ENCODE measurements around the gene RHBDL1. TPM values are rescaled to one million over a fixed set of nuclear protein-coding genes. Genes with fewer than 3 reads are reported as not detected.

Gene RHBDL1
- total and polyA plus RNA-seq, 2 donors: 3.1 to 5.1 TPM

DNA sequence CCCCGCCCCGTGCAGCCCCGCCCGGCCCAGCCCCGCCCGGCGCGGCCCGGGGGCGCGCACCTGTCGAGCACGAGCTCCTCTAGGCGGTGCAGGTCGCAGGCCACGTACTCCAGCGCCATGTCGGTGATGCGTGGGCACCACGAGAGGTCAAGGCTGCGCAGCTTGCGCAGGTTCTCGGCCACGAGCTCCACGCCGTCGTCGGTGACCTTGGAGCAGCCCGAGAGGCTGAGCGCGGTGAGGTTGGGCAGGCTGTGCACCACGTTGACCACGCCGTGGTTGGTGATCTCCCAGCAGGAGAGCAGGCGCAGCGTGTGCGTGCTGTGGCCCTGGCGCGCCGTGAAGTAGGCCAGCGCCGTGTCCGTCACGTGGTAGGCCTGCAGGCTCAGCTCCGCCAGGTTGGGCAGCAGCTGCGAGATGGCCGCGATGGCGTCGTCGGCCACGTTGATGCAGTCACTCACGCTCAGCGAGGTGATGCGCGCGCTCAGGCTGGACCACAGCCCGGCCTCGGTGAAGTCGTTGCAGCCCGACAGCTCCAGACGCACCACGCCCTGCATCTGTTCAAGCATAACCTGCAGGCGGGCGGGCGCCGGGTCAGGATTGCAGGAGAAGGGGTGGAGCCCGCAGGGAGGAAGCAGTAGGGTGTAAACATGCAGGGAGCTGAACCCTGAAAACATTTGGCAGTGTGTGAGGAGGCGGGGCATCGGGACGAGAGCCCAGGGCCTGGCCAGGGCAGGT lies 20.1 kb downstream of the RHBDL1 start:
- H3K27me3 ChIP-seq (ENCODE audit: control insufficient read depth in 2 of 2, insufficient read depth in 1 of 2, low read length in 1 of 2): peaks cover 64 to 94% of the 10 kb centered on the region in 2 donors
- DNase-seq (ENCODE audit: low read depth in 6 of 9, low spot score in 9 of 9): peak in 2 of 9 donors; percentile 61 to 69
- H3K9me3 ChIP-seq (ENCODE audit: control insufficient read depth in 2 of 2, insufficient read depth in 1 of 2, low read length in 1 of 2): peaks cover 0 to 10% of the 10 kb centered on the region in 2 donors
- peak overlapping the region; percentile 42 to 54 for H3K4me3 ChIP-seq (ENCODE audit: low read length in 2 of 2)
- peak overlapping the region in 1 of 2 donors; percentile 19 for H3K27ac ChIP-seq (ENCODE audit: low read depth in 1 of 2, low read length in 1 of 2)
- no peaks in the 10 kb centered on the region for H3K36me3 ChIP-seq (ENCODE audit: control insufficient read depth in 2 of 2, insufficient read depth in 2 of 2, low read length in 1 of 2)
- 4% methylated on average over 71 of the region's 71 CpGs for WGBS
- H3K4me1 ChIP-seq (ENCODE audit: control insufficient read depth in 2 of 2, insufficient read depth in 2 of 2, low read length in 2 of 2): peaks cover 20 to 28% of the 10 kb centered on the region in 2 donors

DNA sequence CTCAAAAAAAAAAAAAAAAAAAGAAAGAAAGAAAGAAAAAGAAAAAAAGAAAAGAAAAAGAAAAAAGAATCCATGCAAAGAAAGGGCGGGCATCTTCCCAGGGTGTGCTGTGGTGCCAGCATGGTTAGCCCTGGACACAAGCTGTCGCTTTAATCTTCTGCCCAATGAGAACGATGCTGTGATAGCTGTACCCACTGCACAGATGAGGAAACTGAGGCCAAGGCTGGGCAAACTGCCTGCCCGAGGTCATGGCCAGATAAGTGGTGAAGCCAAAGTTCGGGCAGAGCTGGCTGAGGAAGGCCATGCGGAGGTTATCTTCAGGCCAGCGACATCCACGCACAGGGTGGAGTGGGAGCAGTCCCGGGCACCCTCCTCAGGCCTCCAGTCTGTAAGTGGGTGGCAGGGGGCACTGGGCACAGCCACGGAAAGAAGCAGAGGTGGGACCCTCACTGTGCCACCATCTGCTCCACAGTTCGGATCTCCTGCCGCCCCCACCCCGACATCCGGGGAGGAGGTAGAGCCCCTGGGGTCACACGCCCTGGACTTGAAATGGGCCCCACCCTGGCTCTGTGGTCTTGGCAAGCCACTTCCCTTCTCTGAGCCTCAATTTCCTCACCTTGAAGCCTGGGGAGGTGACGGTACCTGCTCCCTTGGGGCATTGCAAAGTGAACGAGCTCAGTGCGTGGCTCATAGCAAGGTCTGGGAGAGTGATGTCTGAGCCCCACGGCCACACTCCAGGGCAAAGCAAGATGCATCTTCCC lies 23.6 kb downstream of the RHBDL1 start:
- no peak overlapping the region for H3K27ac ChIP-seq (ENCODE audit: low read depth in 1 of 2, low read length in 1 of 2)
- H3K27me3 ChIP-seq (ENCODE audit: control insufficient read depth in 2 of 2, insufficient read depth in 1 of 2, low read length in 1 of 2): peaks cover 72 to 96% of the 10 kb centered on the region in 2 donors
- DNase-seq (ENCODE audit: low read depth in 6 of 9, low spot score in 9 of 9): no peak
- H3K36me3 ChIP-seq (ENCODE audit: control insufficient read depth in 2 of 2, insufficient read depth in 2 of 2, low read length in 1 of 2): no peaks in the 10 kb centered on the region
- no peak overlapping the region for H3K4me3 ChIP-seq (ENCODE audit: low read length in 2 of 2)
- H3K9me3 ChIP-seq (ENCODE audit: control insufficient read depth in 2 of 2, insufficient read depth in 1 of 2, low read length in 1 of 2): peaks cover 0 to 14% of the 10 kb centered on the region in 2 donors
- WGBS: 78% methylated on average over 19 of the region's 19 CpGs
- peaks cover 16 to 22% of the 10 kb centered on the region in 2 donors for H3K4me1 ChIP-seq (ENCODE audit: control insufficient read depth in 2 of 2, insufficient read depth in 2 of 2, low read length in 2 of 2)

DNA sequence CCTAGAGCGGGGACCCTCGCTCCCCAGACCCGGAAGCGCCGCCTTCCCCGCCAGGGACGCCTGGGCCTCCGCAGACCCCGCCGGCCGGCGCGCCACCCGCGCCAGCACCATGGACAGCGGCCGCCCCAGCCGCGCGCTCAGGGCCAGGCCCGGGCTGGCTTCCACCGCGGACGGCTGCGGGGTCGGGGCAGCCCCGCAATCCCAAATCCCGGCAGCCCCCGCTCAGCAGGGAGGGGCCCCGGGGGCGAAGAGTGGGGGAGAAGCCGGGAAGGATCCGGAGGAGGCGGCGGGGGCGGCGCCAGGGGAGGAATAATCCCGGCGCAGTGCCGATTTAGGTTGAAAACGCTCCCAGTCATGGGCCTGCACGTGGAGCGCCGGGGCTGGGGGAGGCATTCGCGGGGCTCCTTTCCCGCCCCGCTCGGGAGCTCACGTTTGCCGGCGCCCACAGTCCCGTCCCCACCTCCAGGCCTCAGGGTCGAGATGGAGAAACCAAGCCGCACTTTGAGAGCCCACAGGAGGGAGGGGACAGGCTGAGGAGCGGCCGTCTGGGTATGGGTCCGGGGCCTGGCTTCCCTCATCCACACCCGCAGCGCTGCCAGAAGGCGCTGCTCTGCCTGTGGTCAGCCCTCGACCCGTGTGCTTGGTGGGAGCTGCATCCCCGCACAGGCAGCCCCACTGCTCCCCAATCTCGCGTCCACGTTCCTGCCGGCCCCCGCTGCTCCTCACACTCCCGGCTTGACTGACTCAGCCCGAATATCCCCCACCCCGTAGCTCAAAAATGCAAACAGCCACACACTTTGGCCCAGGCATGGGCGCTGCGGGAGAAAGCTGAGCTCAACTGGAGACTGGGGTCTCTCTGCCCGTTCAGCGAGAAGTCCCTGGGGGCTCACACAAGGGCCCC lies 25.5 kb downstream of the RHBDL1 start:
- peaks cover 1 to 4% of the 10 kb centered on the region in 2 donors for H3K9me3 ChIP-seq (ENCODE audit: control insufficient read depth in 2 of 2, insufficient read depth in 1 of 2, low read length in 1 of 2)
- H3K4me3 ChIP-seq (ENCODE audit: low read length in 2 of 2): no peak overlapping the region
- peaks cover 73 to 92% of the 10 kb centered on the region in 2 donors for H3K27me3 ChIP-seq (ENCODE audit: control insufficient read depth in 2 of 2, insufficient read depth in 1 of 2, low read length in 1 of 2)
- H3K27ac ChIP-seq (ENCODE audit: low read depth in 1 of 2, low read length in 1 of 2): no peak overlapping the region
- peak in 2 of 9 donors; percentile 64 to 68 for DNase-seq (ENCODE audit: low read depth in 6 of 9, low spot score in 9 of 9)
- H3K36me3 ChIP-seq (ENCODE audit: control insufficient read depth in 2 of 2, insufficient read depth in 2 of 2, low read length in 1 of 2): no peaks in the 10 kb centered on the region
- WGBS: 9% methylated on average over 76 of the region's 76 CpGs
- H3K4me1 ChIP-seq (ENCODE audit: control insufficient read depth in 2 of 2, insufficient read depth in 2 of 2, low read length in 2 of 2): peaks cover 2 to 9% of the 10 kb centered on the region in 2 donors

DNA sequence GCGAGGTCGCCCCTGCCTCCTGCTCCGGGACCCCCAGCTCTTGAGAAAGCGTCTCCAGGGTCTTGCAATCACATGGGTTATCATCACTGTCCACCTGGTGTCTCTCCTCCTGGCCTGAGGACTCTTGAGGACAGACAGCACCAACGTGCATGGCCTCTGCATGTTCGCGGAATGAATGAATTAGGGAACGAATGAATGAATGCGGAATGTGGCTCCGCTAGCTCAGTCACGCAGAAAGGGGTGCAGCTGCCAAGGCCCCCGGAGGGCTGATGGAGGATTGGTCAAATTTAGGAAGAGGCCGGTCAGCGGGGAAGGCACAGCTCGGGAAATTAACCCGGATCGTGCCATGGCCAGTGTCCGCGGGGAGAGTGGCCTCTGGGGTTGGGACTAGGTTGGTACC lies 26.9 kb downstream of the RHBDL1 start:
- no peak for DNase-seq (ENCODE audit: low read depth in 6 of 9, low spot score in 9 of 9)
- 87% methylated on average over 19 of the region's 19 CpGs for WGBS

DNA sequence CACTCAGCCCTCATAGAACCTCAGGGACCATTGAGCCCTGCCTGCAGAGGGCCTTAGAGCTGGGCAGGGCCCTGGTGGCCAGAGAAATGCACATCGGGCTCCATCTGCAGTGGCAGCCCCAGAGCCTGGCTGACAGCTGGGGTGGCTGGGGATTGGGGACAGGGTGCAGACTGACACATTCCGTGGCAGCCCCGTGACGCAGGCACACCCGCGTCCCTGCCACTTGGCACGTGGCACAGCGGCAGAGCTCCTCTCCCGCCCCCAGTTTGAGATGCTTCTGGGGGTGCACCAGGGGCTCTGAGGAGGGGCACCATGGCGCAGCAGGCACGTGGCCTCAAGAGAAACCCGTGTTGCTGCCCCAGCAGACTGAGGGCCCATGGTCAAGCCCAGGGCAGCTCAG lies 27.9 kb downstream of the RHBDL1 start:
- Histone ChIP-seq H3K27ac (ENCODE audit: low read depth in 1 of 2, low read length in 1 of 2) (no peak overlapping the region), H3K4me1 (ENCODE audit: control insufficient read depth in 2 of 2, insufficient read depth in 2 of 2, low read length in 2 of 2) (peaks cover 4 to 6% of the 10 kb centered on the region in 2 donors), H3K27me3 (ENCODE audit: control insufficient read depth in 2 of 2, insufficient read depth in 1 of 2, low read length in 1 of 2) (peaks cover 76 to 93% of the 10 kb centered on the region in 2 donors), H3K4me3 (ENCODE audit: low read length in 2 of 2) (no peak overlapping the region), H3K9me3 (ENCODE audit: control insufficient read depth in 2 of 2, insufficient read depth in 1 of 2, low read length in 1 of 2) (peaks cover 1 to 4% of the 10 kb centered on the region in 2 donors), H3K36me3 (ENCODE audit: control insufficient read depth in 2 of 2, insufficient read depth in 2 of 2, low read length in 1 of 2) (no peaks in the 10 kb centered on the region)
- 85% methylated on average over 12 of the region's 12 CpGs for WGBS
- DNase-seq (ENCODE audit: low read depth in 6 of 9, low spot score in 9 of 9): no peak

More for the DNA sequence above, 26.9 kb downstream of the RHBDL1 start:
- Histone ChIP-seq H3K36me3 (ENCODE audit: control insufficient read depth in 2 of 2, insufficient read depth in 2 of 2, low read length in 1 of 2) (no peaks in the 10 kb centered on the region), H3K9me3 (ENCODE audit: control insufficient read depth in 2 of 2, insufficient read depth in 1 of 2, low read length in 1 of 2) (peaks cover 1 to 4% of the 10 kb centered on the region in 2 donors), H3K27ac (ENCODE audit: low read depth in 1 of 2, low read length in 1 of 2) (no peak overlapping the region), H3K27me3 (ENCODE audit: control insufficient read depth in 2 of 2, insufficient read depth in 1 of 2, low read length in 1 of 2) (peaks cover 75 to 93% of the 10 kb centered on the region in 2 donors), H3K4me3 (ENCODE audit: low read length in 2 of 2) (no peak overlapping the region), H3K4me1 (ENCODE audit: control insufficient read depth in 2 of 2, insufficient read depth in 2 of 2, low read length in 2 of 2) (peaks cover 4 to 6% of the 10 kb centered on the region in 2 donors)

DNA sequence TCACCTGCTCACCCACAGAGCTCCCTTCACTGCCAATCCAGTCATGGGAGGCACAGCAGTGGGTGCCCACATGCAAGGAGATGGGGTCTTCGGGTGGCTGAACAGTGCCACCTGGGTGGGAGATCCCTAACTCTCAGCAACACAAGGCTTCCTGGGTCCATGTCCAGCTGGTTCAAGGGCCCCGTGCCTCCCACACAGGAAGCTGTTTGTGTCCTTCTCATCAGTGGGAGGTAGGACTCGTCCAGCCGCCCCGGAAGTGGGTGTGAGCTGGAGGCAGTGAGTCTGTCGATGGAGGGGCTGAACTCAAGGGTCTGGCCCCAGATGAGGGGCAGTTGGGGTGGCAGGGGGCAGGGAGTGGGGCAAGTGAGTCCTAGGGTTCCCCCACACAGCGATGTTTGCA lies 28.6 kb downstream of the RHBDL1 start:
- H3K36me3 ChIP-seq (ENCODE audit: control insufficient read depth in 2 of 2, insufficient read depth in 2 of 2, low read length in 1 of 2): no peaks in the 10 kb centered on the region
- WGBS: 85% methylated on average over 7 of the region's 7 CpGs
- peaks cover 76 to 95% of the 10 kb centered on the region in 2 donors for H3K27me3 ChIP-seq (ENCODE audit: control insufficient read depth in 2 of 2, insufficient read depth in 1 of 2, low read length in 1 of 2)
- H3K4me3 ChIP-seq (ENCODE audit: low read length in 2 of 2): no peak overlapping the region
- peaks cover 4 to 6% of the 10 kb centered on the region in 2 donors for H3K4me1 ChIP-seq (ENCODE audit: control insufficient read depth in 2 of 2, insufficient read depth in 2 of 2, low read length in 2 of 2)
- DNase-seq (ENCODE audit: low read depth in 6 of 9, low spot score in 9 of 9): no peak
- H3K27ac ChIP-seq (ENCODE audit: low read depth in 1 of 2, low read length in 1 of 2): no peak overlapping the region
- peaks cover 1 to 4% of the 10 kb centered on the region in 2 donors for H3K9me3 ChIP-seq (ENCODE audit: control insufficient read depth in 2 of 2, insufficient read depth in 1 of 2, low read length in 1 of 2)

DNA sequence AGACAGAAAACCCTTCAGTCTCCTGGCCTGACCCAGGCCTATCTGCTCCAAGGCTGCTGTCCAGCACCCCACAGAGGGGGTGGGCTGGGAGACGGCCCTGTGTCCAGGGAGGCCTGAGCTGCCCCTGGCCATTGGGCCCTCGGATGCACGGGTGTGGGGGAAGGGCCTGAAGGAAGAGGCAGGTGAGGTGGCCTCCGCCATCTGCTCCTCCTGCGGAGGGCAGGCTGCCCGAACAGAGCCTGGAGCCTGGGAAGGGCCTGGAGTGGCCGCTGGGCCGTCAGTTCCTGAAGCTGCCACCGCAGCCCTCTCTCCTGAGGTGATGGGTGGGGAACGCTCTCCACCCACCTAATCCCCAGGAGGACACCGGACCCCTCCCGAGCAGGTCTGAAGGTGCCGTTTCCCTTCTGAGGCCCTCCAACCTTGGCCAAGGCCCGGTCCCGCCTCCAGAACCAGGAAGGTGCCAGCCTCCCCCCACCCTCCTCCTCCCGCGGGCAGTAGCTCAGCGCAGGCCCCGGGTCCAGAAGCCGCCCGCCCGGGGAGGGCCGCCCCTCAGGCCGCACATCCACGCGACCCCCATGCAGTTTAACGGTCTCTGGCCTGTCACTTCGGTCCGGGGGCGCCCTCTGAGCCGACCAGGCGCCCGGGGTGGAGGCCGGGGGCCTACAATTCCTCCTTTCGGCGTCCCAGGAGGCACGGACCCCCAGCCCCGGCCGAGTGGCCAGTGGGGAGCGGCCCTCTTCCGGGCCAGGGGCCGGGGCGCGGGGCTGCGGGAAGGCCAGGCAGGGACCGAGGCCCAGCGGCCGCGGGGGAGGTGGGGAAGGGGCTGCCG lies 29.3 kb downstream of the RHBDL1 start:
- H3K27ac ChIP-seq (ENCODE audit: low read depth in 1 of 2, low read length in 1 of 2): no peak overlapping the region
- peaks cover 4 to 6% of the 10 kb centered on the region in 2 donors for H3K4me1 ChIP-seq (ENCODE audit: control insufficient read depth in 2 of 2, insufficient read depth in 2 of 2, low read length in 2 of 2)
- H3K9me3 ChIP-seq (ENCODE audit: control insufficient read depth in 2 of 2, insufficient read depth in 1 of 2, low read length in 1 of 2): peaks cover 1 to 4% of the 10 kb centered on the region in 2 donors
- H3K36me3 ChIP-seq (ENCODE audit: control insufficient read depth in 2 of 2, insufficient read depth in 2 of 2, low read length in 1 of 2): no peaks in the 10 kb centered on the region
- WGBS: 19% methylated on average over 50 of the region's 50 CpGs
- DNase-seq (ENCODE audit: low read depth in 6 of 9, low spot score in 9 of 9): no peak
- peaks cover 75 to 95% of the 10 kb centered on the region in 2 donors for H3K27me3 ChIP-seq (ENCODE audit: control insufficient read depth in 2 of 2, insufficient read depth in 1 of 2, low read length in 1 of 2)
- H3K4me3 ChIP-seq (ENCODE audit: low read length in 2 of 2): no peak overlapping the region

Data from thymus (tissue), 11 donors.